OCI-LY7 (cell line): ENCODE data around the gene ELFN1. TPM values are rescaled to one million over a fixed set of nuclear protein-coding genes. Genes with fewer than 3 reads are reported as not detected.

Experiments
- BruUV-seq: library from RNA; stranded (reverse); fragments of 400-500 nt; replicated peaks from 2 replicates; lab custom pipeline; 2021; lab: Mats Ljungman, UMichigan
- CTCF ChIA-PET: fragments of 300-600 bp; sonication (Branson Sonifier 250); formaldehyde crosslinking; loops from one replicate; lab custom pipeline; 2022; ENCODE audit warnings: antibody characterized with exemption; ENCODE audit not compliant: unreplicated experiment; lab: Charles Lee
- POLR2A ChIA-PET: fragments of 300-600 bp; sonication (Branson Sonifier 250); formaldehyde crosslinking; loops from one replicate; lab custom pipeline; 2022; ENCODE audit warnings: antibody characterized with exemption; lab: Charles Lee
- DNase-seq: peaks from one replicate; pipeline ENCODE4 v3.0.0-alpha.2; 2015; ENCODE audit warnings: low spot score
- H2AFZ ChIP-seq: fragments of 200-600 bp; sonication (generic), shearing (Covaris generic); 2 replicates; pipeline ENCODE4 v1.6.1; 2014; ENCODE audit warnings: mild to moderate bottlenecking, antibody characterized with exemption, low read length, moderate library complexity
- H3K27ac ChIP-seq: fragments of 200-600 bp; sonication (generic); 2 replicates; pipeline ENCODE4 v1.5.1; 2014; ENCODE audit warnings: mixed run types, low read depth, mild to moderate bottlenecking, moderate library complexity, low read length, inconsistent platforms; ENCODE audit not compliant: poor library complexity, severe bottlenecking
- H3K36me3 ChIP-seq: fragments of 200-600 bp; sonication (generic); 2 replicates; pipeline ENCODE4 v1.6.1; 2014; ENCODE audit warnings: mild to moderate bottlenecking, antibody characterized with exemption, low read length, moderate library complexity, mixed read lengths; ENCODE audit not compliant: insufficient read depth
- H3K4me1 ChIP-seq: fragments of 200-600 bp; sonication (generic); 2 replicates; pipeline ENCODE4 v1.5.1; 2014; ENCODE audit warnings: mild to moderate bottlenecking, low read length; ENCODE audit not compliant: insufficient read depth, poor library complexity, severe bottlenecking
- H3K4me2 ChIP-seq: fragments of 200-600 bp; sonication (generic); 2 replicates; pipeline ENCODE4 v1.6.1; 2014; ENCODE audit warnings: mild to moderate bottlenecking, low read length
- H3K4me3 ChIP-seq: fragments of 200-600 bp; sonication (generic); 2 replicates; pipeline ENCODE4 v1.5.1; 2014; ENCODE audit warnings: mild to moderate bottlenecking, low read depth, low read length; ENCODE audit not compliant: poor library complexity, severe bottlenecking
- H3K79me2 ChIP-seq: fragments of 200-600 bp; sonication (generic); 2 replicates; pipeline ENCODE4 v1.6.1; 2016; ENCODE audit warnings: low read depth, mild to moderate bottlenecking, low read length, moderate library complexity, mixed read lengths; ENCODE audit not compliant: insufficient read depth
- H3K9me2 ChIP-seq: fragments of 200-600 bp; sonication (generic); 2 replicates; pipeline ENCODE4 v1.6.1; 2016; ENCODE audit warnings: mild to moderate bottlenecking, low read length, mixed read lengths; ENCODE audit not compliant: insufficient read depth
- H3K9me3 ChIP-seq: fragments of 200-600 bp; sonication (generic); 2 replicates; pipeline ENCODE4 v1.6.1; 2014; ENCODE audit warnings: mild to moderate bottlenecking, mixed run types, low read length, mixed read lengths
- H4K20me1 ChIP-seq: fragments of 200-600 bp; sonication (generic); 2 replicates; pipeline ENCODE4 v1.6.1; 2014; ENCODE audit warnings: mild to moderate bottlenecking, antibody characterized with exemption, low read length, moderate library complexity, mixed read lengths; ENCODE audit not compliant: insufficient read depth
- EZH2phosphoT487 ChIP-seq: fragments of 200-600 bp; sonication (generic); IDR thresholded peaks from 2 replicates; pipeline ENCODE4 v1.6.1; 2018; ENCODE audit warnings: low read depth, borderline replicate concordance, mild to moderate bottlenecking, mixed run types, antibody characterized with exemption, low read length, moderate library complexity, mixed read lengths
- intact Hi-C: fragments of 100-400 bp; cut with micrococcal nuclease; formaldehyde crosslinking; loops from one replicate; pipeline ENCODE4 v1.10.0; 2022; ENCODE audit not compliant: unreplicated experiment
- total RNA-seq, 2 experiments: library from RNA; depleted of rRNA in 1 of 2; stranded (reverse); fragments of >200 nt in 1 of 2; shearing (Covaris generic) in 1 of 2; gene quantifications; 2 replicates each; pipeline ENCODE4 v1.2.3, GENCODE V29; 2014 to 2022
- TF ChIP-seq, protein P1 (sequence below): fragments of 200-600 bp; sonication (generic); conservative IDR thresholded peaks from 2 replicates; pipeline ENCODE4 v1.5.1; 2014; ENCODE audit warnings: mild to moderate bottlenecking, antibody characterized with exemption, low read length, moderate library complexity, mixed read lengths

Gene ELFN1
- total RNA-seq, 2 experiments from 2014 or later: not detected

DNA sequence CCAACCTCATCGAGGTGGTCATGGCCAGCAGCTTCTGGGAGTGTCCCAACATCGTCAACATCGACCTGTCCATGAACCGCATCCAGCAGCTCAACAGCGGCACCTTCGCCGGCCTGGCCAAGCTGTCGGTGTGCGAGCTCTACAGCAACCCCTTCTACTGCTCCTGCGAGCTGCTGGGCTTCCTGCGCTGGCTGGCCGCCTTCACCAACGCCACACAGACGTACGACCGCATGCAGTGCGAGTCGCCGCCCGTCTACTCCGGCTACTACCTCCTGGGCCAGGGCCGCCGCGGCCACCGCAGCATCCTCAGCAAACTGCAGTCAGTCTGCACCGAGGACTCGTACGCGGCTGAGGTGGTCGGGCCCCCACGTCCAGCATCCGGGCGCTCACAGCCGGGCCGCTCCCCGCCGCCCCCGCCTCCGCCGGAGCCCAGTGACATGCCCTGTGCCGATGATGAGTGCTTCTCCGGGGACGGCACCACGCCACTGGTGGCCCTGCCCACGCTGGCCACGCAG, 75.0 kb downstream of the ELFN1 start:
- Histone ChIP-seq H4K20me1 (no peaks in the 10 kb centered on the region), H3K27ac (no peak overlapping the region), H3K4me1 (peaks cover 8% of the 10 kb centered on the region), H3K9me2 (no peaks in the 10 kb centered on the region), H3K4me3 (no peak overlapping the region), H3K4me2 (no peak overlapping the region), H3K36me3 (no peaks in the 10 kb centered on the region), H3K9me3 (no peaks in the 10 kb centered on the region), H2AFZ (no peak overlapping the region), H3K79me2 (no peaks in the 10 kb centered on the region)
- intact Hi-C loops: no loop called here
- ChIA-PET POLR2A (no interaction called here), CTCF (no interaction called here)
- BruUV-seq: no TSS peak
- no peak for DNase-seq
- TF ChIP-seq, protein P1, sequence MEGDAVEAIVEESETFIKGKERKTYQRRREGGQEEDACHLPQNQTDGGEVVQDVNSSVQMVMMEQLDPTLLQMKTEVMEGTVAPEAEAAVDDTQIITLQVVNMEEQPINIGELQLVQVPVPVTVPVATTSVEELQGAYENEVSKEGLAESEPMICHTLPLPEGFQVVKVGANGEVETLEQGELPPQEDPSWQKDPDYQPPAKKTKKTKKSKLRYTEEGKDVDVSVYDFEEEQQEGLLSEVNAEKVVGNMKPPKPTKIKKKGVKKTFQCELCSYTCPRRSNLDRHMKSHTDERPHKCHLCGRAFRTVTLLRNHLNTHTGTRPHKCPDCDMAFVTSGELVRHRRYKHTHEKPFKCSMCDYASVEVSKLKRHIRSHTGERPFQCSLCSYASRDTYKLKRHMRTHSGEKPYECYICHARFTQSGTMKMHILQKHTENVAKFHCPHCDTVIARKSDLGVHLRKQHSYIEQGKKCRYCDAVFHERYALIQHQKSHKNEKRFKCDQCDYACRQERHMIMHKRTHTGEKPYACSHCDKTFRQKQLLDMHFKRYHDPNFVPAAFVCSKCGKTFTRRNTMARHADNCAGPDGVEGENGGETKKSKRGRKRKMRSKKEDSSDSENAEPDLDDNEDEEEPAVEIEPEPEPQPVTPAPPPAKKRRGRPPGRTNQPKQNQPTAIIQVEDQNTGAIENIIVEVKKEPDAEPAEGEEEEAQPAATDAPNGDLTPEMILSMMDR: no peak
- no peak for TF ChIP-seq EZH2phosphoT487

DNA sequence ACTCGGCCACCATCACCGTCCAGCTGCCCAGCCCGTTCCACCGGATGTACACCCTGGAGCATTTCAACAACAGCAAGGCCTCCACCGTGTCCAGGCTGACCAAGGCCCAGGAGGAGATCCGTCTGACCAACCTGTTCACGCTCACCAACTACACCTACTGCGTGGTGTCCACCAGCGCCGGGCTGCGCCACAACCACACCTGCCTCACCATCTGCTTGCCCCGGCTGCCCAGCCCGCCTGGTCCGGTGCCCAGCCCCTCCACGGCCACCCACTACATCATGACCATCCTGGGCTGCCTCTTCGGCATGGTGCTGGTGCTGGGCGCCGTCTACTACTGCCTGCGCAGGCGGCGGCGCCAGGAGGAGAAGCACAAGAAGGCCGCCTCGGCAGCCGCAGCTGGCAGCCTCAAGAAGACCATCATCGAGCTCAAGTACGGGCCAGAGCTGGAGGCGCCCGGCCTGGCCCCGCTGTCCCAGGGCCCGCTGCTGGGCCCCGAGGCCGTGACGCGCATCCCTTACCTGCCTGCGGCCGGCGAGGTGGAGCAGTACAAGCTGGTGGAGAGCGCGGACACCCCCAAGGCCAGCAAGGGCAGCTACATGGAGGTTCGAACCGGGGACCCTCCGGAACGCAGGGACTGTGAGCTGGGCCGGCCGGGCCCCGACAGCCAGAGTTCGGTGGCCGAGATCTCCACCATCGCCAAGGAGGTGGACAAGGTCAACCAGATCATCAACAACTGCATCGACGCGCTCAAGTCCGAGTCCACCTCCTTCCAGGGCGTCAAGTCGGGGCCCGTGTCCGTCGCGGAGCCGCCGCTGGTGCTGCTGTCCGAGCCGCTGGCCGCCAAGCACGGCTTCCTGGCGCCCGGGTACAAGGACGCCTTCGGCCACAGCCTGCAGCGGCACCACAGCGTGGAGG, 75.8 kb downstream of the ELFN1 start:
- BruUV-seq: no TSS peak

DNA sequence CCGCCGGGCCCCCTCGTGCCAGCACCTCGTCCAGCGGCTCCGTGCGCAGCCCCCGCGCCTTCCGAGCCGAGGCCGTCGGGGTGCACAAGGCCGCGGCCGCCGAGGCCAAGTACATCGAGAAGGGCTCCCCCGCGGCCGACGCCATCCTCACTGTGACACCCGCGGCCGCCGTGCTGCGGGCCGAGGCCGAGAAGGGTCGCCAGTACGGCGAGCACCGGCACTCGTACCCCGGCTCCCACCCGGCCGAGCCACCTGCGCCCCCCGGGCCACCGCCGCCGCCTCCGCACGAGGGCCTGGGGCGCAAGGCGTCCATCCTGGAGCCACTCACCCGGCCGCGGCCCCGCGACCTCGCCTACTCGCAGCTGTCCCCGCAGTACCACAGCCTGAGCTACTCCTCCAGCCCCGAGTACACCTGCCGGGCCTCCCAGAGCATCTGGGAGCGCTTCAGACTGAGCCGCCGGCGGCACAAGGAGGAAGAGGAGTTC, 76.5 kb downstream of the ELFN1 start:
- Histone ChIP-seq H3K79me2 (no peaks in the 10 kb centered on the region), H3K36me3 (no peaks in the 10 kb centered on the region), H3K4me2 (no peak overlapping the region), H2AFZ (no peak overlapping the region), H3K9me3 (no peaks in the 10 kb centered on the region), H3K4me3 (no peak overlapping the region), H3K4me1 (peaks cover 8% of the 10 kb centered on the region), H3K9me2 (no peaks in the 10 kb centered on the region), H3K27ac (no peak overlapping the region), H4K20me1 (no peaks in the 10 kb centered on the region)
- ChIA-PET POLR2A (no interaction called here), CTCF (no interaction called here)
- BruUV-seq: no TSS peak
- TF ChIP-seq EZH2phosphoT487: no peak
- TF ChIP-seq, protein P1: no peak
- intact Hi-C loops: no loop called here
- no peak for DNase-seq

More for the DNA sequence above, 75.8 kb downstream of the ELFN1 start:
- DNase-seq: no peak
- H3K36me3 ChIP-seq: no peaks in the 10 kb centered on the region
- no peak overlapping the region for H3K27ac ChIP-seq
- POLR2A ChIA-PET: no interaction called here
- no peaks in the 10 kb centered on the region for H3K9me2 ChIP-seq
- peaks cover 8% of the 10 kb centered on the region for H3K4me1 ChIP-seq
- H3K4me3 ChIP-seq: no peak overlapping the region
- CTCF ChIA-PET: interaction anchor here (0.6 kb wide), 1 partner anchor 109 kb away, joined by 3 read pairs; no protein-coding TSS in a partner anchor
- no peak for TF ChIP-seq EZH2phosphoT487
- no peak overlapping the region for H2AFZ ChIP-seq
- intact Hi-C loops: no loop called here
- H3K4me2 ChIP-seq: no peak overlapping the region
- H4K20me1 ChIP-seq: no peaks in the 10 kb centered on the region
- H3K9me3 ChIP-seq: no peaks in the 10 kb centered on the region
- H3K79me2 ChIP-seq: no peaks in the 10 kb centered on the region
